Measurements from ENCODE around the gene MTO1. TPM values are rescaled to one million over a fixed set of nuclear protein-coding genes. Genes with fewer than 3 reads are reported as not detected.

Gene MTO1
- total and polyA plus RNA-seq, 2 donors: 19.8 to 28.3 TPM

Small RNA genes within 50 kb of the gene (small RNA-seq; reads per million reads assigned to genes)
- gene AL603910.2 (not detected), gene RN7SL827P (not detected), gene RNU6-975P (not detected)

Other genes with a start within 250 kb of the MTO1 start
- gene KHDC1L, start 236.2 kb upstream of the MTO1 start, total RNA-seq: not detected
- not detected for gene KHDC1L, start 236.2 kb upstream of the MTO1 start, polyA plus RNA-seq
- gene KHDC1, start 198.5 kb upstream of the MTO1 start, total RNA-seq: 2.6 TPM
- gene KHDC1, start 198.5 kb upstream of the MTO1 start, polyA plus RNA-seq: 4.2 TPM
- not detected for gene DPPA5, start 107.5 kb upstream of the MTO1 start, total RNA-seq
- not detected for gene DPPA5, start 107.5 kb upstream of the MTO1 start, polyA plus RNA-seq
- not detected for gene KHDC3L, start 99.1 kb upstream of the MTO1 start, total RNA-seq
- gene KHDC3L, start 99.1 kb upstream of the MTO1 start, polyA plus RNA-seq: not detected
- gene OOEP, start 91.8 kb upstream of the MTO1 start, total RNA-seq: not detected
- 0.24 TPM for gene OOEP, start 91.8 kb upstream of the MTO1 start, polyA plus RNA-seq
- 0.42 TPM for gene DDX43, start 66.9 kb upstream of the MTO1 start, total RNA-seq
- 1.3 TPM for gene DDX43, start 66.9 kb upstream of the MTO1 start, polyA plus RNA-seq
- gene CGAS, start 9.4 kb upstream of the MTO1 start, total RNA-seq: 16.0 TPM
- gene CGAS, start 9.4 kb upstream of the MTO1 start, polyA plus RNA-seq: 3.1 TPM
- 18,172 TPM for gene EEF1A1, start 59.3 kb downstream of the MTO1 start, total RNA-seq
- 11,265 TPM for gene EEF1A1, start 59.3 kb downstream of the MTO1 start, polyA plus RNA-seq
- 30.8 TPM for gene SLC17A5, start 192.3 kb downstream of the MTO1 start, total RNA-seq
- gene SLC17A5, start 192.3 kb downstream of the MTO1 start, polyA plus RNA-seq: 8.5 TPM
- gene CD109, start 234.5 kb downstream of the MTO1 start, total RNA-seq: 34.9 TPM
- gene CD109, start 234.5 kb downstream of the MTO1 start, polyA plus RNA-seq: 7.0 TPM